H9 (cell line): ENCODE results near the gene SNAPC2. TPM values are rescaled to one million over a fixed set of nuclear protein-coding genes. Genes with fewer than 3 reads are reported as not detected.

Experiments used
- DNase-seq: peaks from one replicate; pipeline ENCODE4 v3.0.0-alpha.2; 2017
- H2AFZ ChIP-seq: one replicate; pipeline ENCODE4 v1.6.1; 2013; ENCODE audit warnings: mild to moderate bottlenecking, low read length, control low read depth, moderate library complexity
- H2AK5ac ChIP-seq: 2 replicates; pipeline ENCODE4 v1.6.1; 2013; ENCODE audit warnings: low read length, control low read depth, mixed read lengths; ENCODE audit not compliant: insufficient read length
- H2BK120ac ChIP-seq: one replicate; pipeline ENCODE4 v1.6.1; 2013; ENCODE audit warnings: low read depth, mild to moderate bottlenecking, low read length, control low read depth, inconsistent platforms; ENCODE audit not compliant: poor library complexity, severe bottlenecking
- H2BK12ac ChIP-seq: 2 replicates; pipeline ENCODE4 v1.6.1; 2013; ENCODE audit warnings: low read length, control low read depth, mixed read lengths, low read depth; ENCODE audit not compliant: insufficient read length
- H2BK15ac ChIP-seq: 2 replicates; pipeline ENCODE4 v1.6.1; 2013; ENCODE audit warnings: low read depth, low read length, control low read depth
- H2BK20ac ChIP-seq: one replicate; pipeline ENCODE4 v1.6.1; 2013; ENCODE audit warnings: low read depth, mild to moderate bottlenecking, low read length, control low read depth, inconsistent platforms; ENCODE audit not compliant: poor library complexity, severe bottlenecking
- H2BK5ac ChIP-seq: 2 replicates; pipeline ENCODE4 v1.6.1; 2013; ENCODE audit warnings: low read length, control low read depth, mixed read lengths; ENCODE audit not compliant: insufficient read length
- H3K14ac ChIP-seq: 2 replicates; pipeline ENCODE4 v1.6.1; 2013; ENCODE audit warnings: low read length, control low read depth; ENCODE audit not compliant: insufficient read depth
- H3K18ac ChIP-seq: 2 replicates; pipeline ENCODE4 v1.6.1; 2013; ENCODE audit warnings: low read depth, mild to moderate bottlenecking, mixed read lengths, low read length, control low read depth; ENCODE audit not compliant: insufficient read length
- H3K23ac ChIP-seq: 2 replicates; pipeline ENCODE4 v1.6.1; 2013; ENCODE audit warnings: low read length, control low read depth, mixed read lengths, low read depth; ENCODE audit not compliant: insufficient read length
- H3K23me2 ChIP-seq: 2 replicates; pipeline ENCODE4 v1.6.1; 2013; ENCODE audit warnings: low read depth, mild to moderate bottlenecking, mixed read lengths, low read length, control low read depth; ENCODE audit not compliant: insufficient read length, poor library complexity, severe bottlenecking
- H3K27ac ChIP-seq: 2 replicates; pipeline ENCODE4 v1.5.1; 2013; ENCODE audit warnings: low read length, control low read depth, mixed read lengths, low read depth; ENCODE audit not compliant: insufficient read length
- H3K27me3 ChIP-seq: 2 replicates; pipeline ENCODE4 v1.6.1; 2013; ENCODE audit warnings: low read length, control low read depth, inconsistent platforms; ENCODE audit not compliant: insufficient read depth
- H3K4ac ChIP-seq: 2 replicates; pipeline ENCODE4 v1.6.1; 2013; ENCODE audit warnings: low read depth, mild to moderate bottlenecking, control low read depth, inconsistent platforms, low read length, moderate library complexity
- H3K4me1 ChIP-seq: 2 replicates; pipeline ENCODE4 v1.6.1; 2013; ENCODE audit warnings: low read length, control low read depth, inconsistent platforms; ENCODE audit not compliant: insufficient read depth
- H3K4me2 ChIP-seq: 2 replicates; pipeline ENCODE4 v1.6.1; 2013; ENCODE audit warnings: low read length, control low read depth, mixed read lengths; ENCODE audit not compliant: insufficient read length, insufficient read depth
- H3K56ac ChIP-seq: 2 replicates; pipeline ENCODE4 v1.6.1; 2013; ENCODE audit warnings: low read depth, mild to moderate bottlenecking, mixed read lengths, low read length, control low read depth; ENCODE audit not compliant: insufficient read length
- H3K79me1 ChIP-seq: 2 replicates; pipeline ENCODE4 v1.6.1; 2013; ENCODE audit warnings: low read depth, mild to moderate bottlenecking, moderate library complexity, low read length, control low read depth, inconsistent platforms; ENCODE audit not compliant: insufficient read depth, poor library complexity, severe bottlenecking
- H3K79me2 ChIP-seq: 2 replicates; pipeline ENCODE4 v1.6.1; 2013; ENCODE audit warnings: low read length, control low read depth, inconsistent platforms; ENCODE audit not compliant: insufficient read depth
- H3K9ac ChIP-seq: 2 replicates; pipeline ENCODE4 v1.6.1; 2013; ENCODE audit warnings: low read length, control low read depth, mixed read lengths; ENCODE audit not compliant: insufficient read length; ENCODE audit errors: extremely low read depth
- H3K9me3 ChIP-seq: one replicate; pipeline ENCODE4 v1.6.1; 2013; ENCODE audit warnings: low read depth, low read length, inconsistent platforms; ENCODE audit not compliant: control insufficient read depth
- H3T11ph ChIP-seq: one replicate; pipeline ENCODE4 v1.6.1; 2013; ENCODE audit warnings: mild to moderate bottlenecking, low read length, control low read depth, inconsistent platforms
- H4K20me1 ChIP-seq: one replicate; pipeline ENCODE4 v1.6.1; 2013; ENCODE audit not compliant: control insufficient read depth, insufficient read length, insufficient read depth
- H4K5ac ChIP-seq: 2 replicates; pipeline ENCODE4 v1.6.1; 2013; ENCODE audit warnings: low read depth, mild to moderate bottlenecking, mixed read lengths, low read length, control low read depth; ENCODE audit not compliant: insufficient read length
- H4K8ac ChIP-seq: replicated peaks from 2 replicates; pipeline ENCODE4 v1.6.1; 2013; ENCODE audit warnings: low read length, control low read depth, mixed read lengths, low read depth; ENCODE audit not compliant: insufficient read length
- H4K91ac ChIP-seq: 2 replicates; pipeline ENCODE4 v1.6.1; 2013; ENCODE audit warnings: low read depth, mild to moderate bottlenecking, moderate library complexity, mixed read lengths, low read length, control low read depth; ENCODE audit not compliant: insufficient read length
- H3K27ac Mint-ChIP-seq, 3 experiments: 2 replicates in 2 of 3; 3 replicates in 1 of 3; pipeline ENCODE4 v1.8.0; 2020 to 2021; ENCODE audit warnings: mixed read lengths in 3 of 3, mild to moderate bottlenecking in 1 of 3, moderate library complexity in 1 of 3
- H3K27me3 Mint-ChIP-seq: 2 replicates; pipeline ENCODE4 v1.8.0; 2021; ENCODE audit warnings: low read depth, mild to moderate bottlenecking, moderate library complexity, mixed read lengths
- H3K36me3 Mint-ChIP-seq, 3 experiments: 2 replicates in 2 of 3; 3 replicates in 1 of 3; pipeline ENCODE4 v1.8.0; 2020 to 2021; ENCODE audit warnings: low read depth in 3 of 3, mixed read lengths in 3 of 3; ENCODE audit not compliant: insufficient read depth in 1 of 3
- H3K4me1 Mint-ChIP-seq, 2 experiments: 2 replicates each; pipeline ENCODE4 v1.8.0; 2020; ENCODE audit warnings: mixed read lengths in 2 of 2
- H3K4me3 Mint-ChIP-seq, 2 experiments: 2 replicates in 1 of 2; 3 replicates in 1 of 2; pipeline ENCODE4 v1.8.0; 2020 to 2021; ENCODE audit warnings: mild to moderate bottlenecking in 2 of 2, mixed read lengths in 2 of 2, moderate library complexity in 1 of 2
- H3K9me3 Mint-ChIP-seq, 2 experiments: 2 replicates in 1 of 2; 3 replicates in 1 of 2; pipeline ENCODE4 v1.8.0; 2020; ENCODE audit warnings: mild to moderate bottlenecking in 2 of 2, mixed read lengths in 2 of 2, moderate library complexity in 1 of 2
- CTCF ChIP-seq: fragments of 200-600 bp; sonication (generic); conservative IDR thresholded peaks from 3 replicates; pipeline ENCODE4 v1.8.0; 2021; ENCODE audit warnings: antibody characterized with exemption, mild to moderate bottlenecking
- WGBS: extraction: QIAGEN DNeasy Blood & Tissue Kit; methylation state at CpG from one replicate; pipeline ENCODE4 v1.1.7; 2013; ENCODE audit warnings: missing lambda C conversion rate, low lambda C conversion rate, mixed read lengths; ENCODE audit not compliant: insufficient read length; ENCODE audit errors: extremely low coverage; 5-methylcytosine and 5-hydroxymethylcytosine counted together
- total RNA-seq: library from RNA; stranded (reverse); gene quantifications from 2 replicates; pipeline ENCODE4 v1.2.1, GENCODE V29; 2021

Gene SNAPC2
- total RNA-seq, 1 experiment from 2014 or later: 17.8 TPM

- H3K27ac ChIP-seq: no peak overlapping the region
Observed at GRCh38 chr19:7885818-7886217, 34.3 kb upstream of the SNAPC2 start.

More at GRCh38 chr19:7885818-7886217, 34.3 kb upstream of the SNAPC2 start:
- Mint-ChIP-seq H3K9me3 (peaks cover 5 to 10% of the 10 kb centered on the region in 2 experiments; a peak in 3 of 5 replicates), H3K27ac (no peak overlapping the region), H3K36me3 (no peaks in the 10 kb centered on the region), H3K27me3 (peaks cover 29% of the 10 kb centered on the region), H3K4me3 (no peak overlapping the region), H3K4me1 (peaks cover 4 to 8% of the 10 kb centered on the region in 2 experiments)
- Histone ChIP-seq H2AK5ac (no peak overlapping the region), H3K9ac (no peak overlapping the region), H3K23ac (no peak overlapping the region), H3K14ac (no peak overlapping the region), H4K20me1 (no peaks in the 10 kb centered on the region), H2AFZ (no peak overlapping the region), H2BK120ac (no peak overlapping the region), H2BK20ac (no peak overlapping the region), H3K4me1 (no peaks in the 10 kb centered on the region), H2BK15ac (no peak overlapping the region), H3T11ph (no peak overlapping the region), H3K4ac (no peak overlapping the region), H3K23me2 (peaks cover 3% of the 10 kb centered on the region), H3K27me3 (no peaks in the 10 kb centered on the region), H4K5ac (no peak overlapping the region), H3K18ac (no peak overlapping the region), H3K9me3 (no peaks in the 10 kb centered on the region), H2BK5ac (no peak overlapping the region), H3K4me2 (no peak overlapping the region), H3K79me2 (no peaks in the 10 kb centered on the region), H3K79me1 (no peaks in the 10 kb centered on the region), H4K91ac (no peak overlapping the region), H3K56ac (no peak overlapping the region), H2BK12ac (no peak overlapping the region), H4K8ac (no peak overlapping the region)
- WGBS: no CpG with 5 or more reads among the region's 8 CpGs
- TF ChIP-seq CTCF: no peak
- DNase-seq: no peak
